GDM1 (cell line): Measurements from ENCODE around the gene HORMAD1.
A peak's percentile ranks its signal among the peaks of the same experiment; 100 is the strongest.
"Not testable (repeated sequence)": the region's sequence is repeated elsewhere in the genome, so short reads cannot be mapped to it uniquely, and the experiment has no call there.

Source experiments
- DNase-seq: peaks from one replicate; lab custom pipeline; 2025; lab: John Stamatoyannopoulos, UW

Gene HORMAD1

GRCh38 chr1:150720703-150721102 is at the start of gene HORMAD1:
Gene HORMAD1, minus strand, starts transcription at chr1:150720895. Its CDS starts 1,390 bp downstream, at chr1:150719505.
- no peak for DNase-seq

- DNase-seq = not testable (repeated sequence)
Measured at GRCh38 chr1:150767704-150768103, 47.0 kb upstream of the HORMAD1 start.

- not testable (repeated sequence) for DNase-seq
Measured at GRCh38 chr1:150765977-150766301, 45.2 kb upstream of the HORMAD1 start.

- peak; percentile 60 for DNase-seq
Measured at GRCh38 chr1:150765296-150765976, 44.7 kb upstream of the HORMAD1 start, which contains the start of gene CTSS. Gene CTSS, minus strand, starts transcription at chr1:150765778. Its CDS starts 1,015 bp downstream, at chr1:150764763.

GRCh38 chr1:150764617-150765101 is 44.0 kb upstream of the HORMAD1 start:
- no peak for DNase-seq

GRCh38 chr1:150763018-150763417 is 42.3 kb upstream of the HORMAD1 start:
- DNase-seq = no peak

- DNase-seq = no peak
Measured at GRCh38 chr1:150762552-150762951, 41.9 kb upstream of the HORMAD1 start.

GRCh38 chr1:150761801-150762200 is 41.1 kb upstream of the HORMAD1 start:
- DNase-seq = no peak

GRCh38 chr1:150760013-150760412 is 39.3 kb upstream of the HORMAD1 start:
- DNase-seq = no peak

- DNase-seq = no peak
Measured at GRCh38 chr1:150753416-150753815, 32.7 kb upstream of the HORMAD1 start.

GRCh38 chr1:150751443-150751842 is 30.7 kb upstream of the HORMAD1 start:
- DNase-seq = no peak

- DNase-seq = no peak
Measured at GRCh38 chr1:150749720-150750311, 29.1 kb upstream of the HORMAD1 start.

GRCh38 chr1:150748878-150749719 is 28.4 kb upstream of the HORMAD1 start:
- no peak for DNase-seq

- no peak for DNase-seq
Measured at GRCh38 chr1:150730130-150730721, 9.5 kb upstream of the HORMAD1 start.

GRCh38 chr1:150724336-150724735 is 3.6 kb upstream of the HORMAD1 start:
- DNase-seq = no peak

- DNase-seq = no peak
Measured at GRCh38 chr1:150720098-150720497, 597 bp downstream of the HORMAD1 start.

GRCh38 chr1:150718225-150718891 is 2.3 kb downstream of the HORMAD1 start:
- DNase-seq = no peak

GRCh38 chr1:150709031-150709430 is 11.7 kb downstream of the HORMAD1 start:
- not testable (repeated sequence) for DNase-seq

GRCh38 chr1:150708595-150708994 is 12.1 kb downstream of the HORMAD1 start:
- DNase-seq = no peak

- no peak for DNase-seq
Measured at GRCh38 chr1:150706091-150706490, 14.6 kb downstream of the HORMAD1 start.

GRCh38 chr1:150703427-150703826 is 17.3 kb downstream of the HORMAD1 start:
- no peak for DNase-seq
